Stimulated activated CD8-positive, alpha-beta memory T cell treated with anti-CD3 and anti-CD28 coated beads, Interleukin-4, amount 100 ng/mL, for 4 hours (primary cell): Measurements from ENCODE around the gene ATP2C1.
"Not testable (repeated sequence)": the region's sequence is repeated elsewhere in the genome, so short reads cannot be mapped to it uniquely, and the experiment has no call there.

ENCODE experiments used
- DNase-seq, 2 donors: peaks; one replicate each; pipeline ENCODE4 v3.0.0-alpha.2; 2020; ENCODE audit warnings: low read depth in 2 of 2, low spot score in 1 of 2

ATP2C1 gene

DNA sequence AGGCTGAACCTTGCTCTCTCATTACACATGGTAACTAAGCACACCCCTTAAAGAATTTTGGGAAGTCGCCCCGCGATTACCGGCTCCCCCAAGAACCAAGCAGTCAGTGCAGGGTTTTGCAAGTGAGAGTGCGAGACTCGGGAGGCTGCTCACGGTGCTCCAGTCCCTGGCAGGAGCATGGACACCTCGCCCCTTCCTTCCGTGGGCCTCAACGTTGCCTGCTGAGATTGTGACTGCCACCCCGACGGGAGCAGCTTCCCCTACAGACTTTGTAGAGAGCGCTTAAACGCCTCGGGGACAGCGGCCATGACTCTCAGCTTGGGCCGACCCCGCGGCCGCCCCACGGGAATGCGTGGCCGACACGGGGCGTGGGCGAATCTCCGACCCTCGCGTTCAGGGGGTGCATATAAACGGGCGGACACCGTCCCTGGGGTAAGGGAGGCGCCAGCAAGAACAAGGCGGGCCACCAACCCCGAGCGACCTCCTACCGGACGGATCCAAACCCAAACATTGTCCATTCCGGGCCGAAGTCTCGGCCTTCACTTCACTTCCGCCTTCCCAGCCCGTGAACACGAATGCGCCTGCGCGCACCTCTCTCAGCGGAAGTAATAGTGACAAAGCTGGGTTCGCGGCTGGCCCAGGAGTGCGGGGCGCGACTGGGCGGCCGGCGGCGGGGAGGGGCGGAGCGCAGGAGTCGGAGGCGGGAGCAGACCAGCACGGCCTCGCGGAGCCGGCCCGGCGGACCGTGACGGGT lies at the start of gene ATP2C1:
Gene ATP2C1, plus strand, starts transcription at position 709 of the 754 bp plus-strand sequence. CDS start 686 bp downstream, outside the sequence.
- peak; percentile 79 to 80 for DNase-seq

- DNase-seq: no peak
Measured at GRCh38 chr3:130844462-130844861, 49.4 kb upstream of the ATP2C1 start.

DNA sequence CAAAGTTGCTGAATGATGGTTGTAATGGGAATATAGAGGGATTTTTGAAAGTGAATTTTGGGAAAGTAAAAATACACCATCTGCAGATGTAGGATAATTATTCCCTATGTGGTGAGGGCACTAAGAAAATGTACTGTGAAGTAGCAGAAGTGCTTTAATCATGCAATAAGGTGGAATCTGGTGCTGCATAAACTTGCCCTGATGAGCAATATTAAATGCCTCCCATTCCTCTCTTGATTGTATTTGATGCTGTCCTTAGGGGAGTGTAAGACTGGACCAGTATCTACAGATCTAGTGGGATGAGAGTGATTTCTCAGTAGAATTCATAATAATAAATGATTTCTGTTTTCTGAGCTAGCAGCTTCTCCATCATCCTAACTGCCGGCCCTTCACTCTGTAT lies 47.7 kb upstream of the ATP2C1 start:
- DNase-seq: no peak

DNA sequence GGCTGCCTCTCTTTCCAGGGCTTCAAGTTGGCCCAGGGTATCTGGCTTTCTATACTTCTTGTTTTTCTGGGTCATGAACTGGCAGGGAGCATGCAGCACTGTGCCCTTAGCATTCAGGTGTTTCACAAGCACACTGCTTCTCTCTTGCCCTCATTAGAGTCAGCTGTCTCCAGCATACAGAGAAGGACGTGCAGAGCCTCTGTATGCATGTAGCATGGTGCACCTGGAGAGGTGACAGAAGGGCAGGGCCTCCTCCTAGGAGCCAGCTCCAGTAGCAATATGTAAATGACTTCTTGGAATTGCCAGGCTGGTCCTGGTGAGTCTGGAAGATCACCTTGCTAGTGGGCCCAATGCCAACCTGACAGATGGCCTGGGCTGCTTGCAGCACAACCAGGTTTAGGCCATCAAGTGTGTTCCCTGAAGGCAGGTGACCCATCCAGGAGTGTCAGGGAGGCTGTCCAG lies 44.8 kb upstream of the ATP2C1 start:
- DNase-seq: no peak

- peak; percentile 1 to 8 for DNase-seq
Measured at GRCh38 chr3:130850044-130850797, 43.7 kb upstream of the ATP2C1 start.

GRCh38 chr3:130850843-130851242 lies 43.0 kb upstream of the ATP2C1 start:
- no peak for DNase-seq

DNA sequence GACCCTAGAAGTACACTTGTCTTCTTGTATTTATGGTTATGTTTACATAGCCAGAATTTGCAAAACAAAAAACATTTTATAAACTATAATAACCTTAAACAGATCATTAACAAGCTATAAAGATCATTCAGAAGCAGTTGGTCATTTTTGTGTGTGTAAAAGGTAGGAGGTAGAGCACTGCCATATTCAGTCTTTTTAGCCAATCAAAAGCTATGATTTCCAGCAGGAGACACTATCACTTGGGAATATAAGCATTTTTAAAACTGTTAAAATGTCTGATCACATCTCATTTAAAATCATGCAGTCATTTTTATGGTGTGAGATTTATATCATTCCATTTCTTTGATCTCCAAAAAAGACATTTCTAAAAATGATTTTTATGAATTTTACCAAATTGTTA lies 42.6 kb upstream of the ATP2C1 start:
- DNase-seq: no peak

- DNase-seq: no peak
Measured at GRCh38 chr3:130853581-130853980, 40.3 kb upstream of the ATP2C1 start.

GRCh38 chr3:130854208-130854864 lies 39.5 kb upstream of the ATP2C1 start:
- no peak for DNase-seq

GRCh38 chr3:130857336-130858026 lies 36.4 kb upstream of the ATP2C1 start:
- no peak for DNase-seq

DNA sequence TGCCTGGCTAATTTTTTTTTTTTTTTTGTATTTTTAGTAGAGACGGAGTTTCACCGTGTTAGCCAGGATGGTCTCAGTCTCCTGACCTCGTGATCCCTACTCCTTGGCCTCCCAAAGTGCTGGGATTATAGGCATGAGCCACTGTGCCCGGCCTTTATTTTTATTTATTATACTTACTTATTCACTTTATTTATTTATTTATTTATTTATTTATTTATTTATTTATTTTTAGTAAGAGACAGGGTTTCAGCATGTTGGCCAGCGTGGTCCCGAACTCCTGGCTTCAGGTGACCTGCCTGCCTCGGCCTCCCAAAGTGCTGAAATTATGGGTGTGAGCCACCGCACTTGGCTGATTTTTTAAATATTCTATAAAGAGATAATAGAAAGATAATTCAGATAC lies 31.8 kb upstream of the ATP2C1 start:
- DNase-seq: not testable (repeated sequence)

DNA sequence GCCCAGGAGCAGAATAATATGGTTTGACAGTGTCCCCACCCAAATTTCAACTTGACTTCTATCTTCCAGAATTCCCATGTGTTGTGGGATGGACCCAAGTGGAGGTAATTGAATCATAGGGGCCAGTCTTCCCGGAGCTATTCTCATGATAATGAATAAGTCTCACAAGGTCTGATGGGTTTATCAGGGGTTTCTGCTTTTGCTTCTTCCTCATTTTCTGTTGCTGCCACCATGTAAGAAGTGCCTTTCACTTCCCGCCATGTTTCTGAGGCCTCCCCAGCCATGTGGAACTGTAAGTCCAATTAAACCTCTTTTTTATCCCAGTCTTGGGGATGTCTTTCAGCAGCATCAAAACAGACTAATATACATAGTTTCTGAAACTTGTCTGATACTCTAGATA lies 28.4 kb upstream of the ATP2C1 start:
- DNase-seq: no peak

DNA sequence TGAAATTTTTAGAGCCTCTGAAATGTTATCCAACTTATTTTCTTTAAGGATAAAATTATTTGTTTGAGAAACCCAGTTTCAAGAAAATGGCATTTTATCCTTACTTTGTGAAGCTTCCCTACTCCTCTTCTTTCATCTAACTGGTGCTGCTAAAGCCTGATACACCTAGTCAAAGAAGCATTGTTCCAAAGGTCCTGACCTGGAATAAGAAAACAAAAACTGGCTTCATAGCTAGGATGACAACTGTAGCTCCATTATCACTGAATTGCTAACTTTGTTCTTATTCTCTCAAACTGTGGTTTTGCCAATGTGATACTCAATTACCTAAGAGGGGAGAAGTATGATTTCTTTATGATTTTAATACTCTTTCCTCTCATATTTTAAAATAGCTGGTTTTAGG lies 27.6 kb upstream of the ATP2C1 start:
- no peak for DNase-seq

- no peak for DNase-seq
Measured at GRCh38 chr3:130870423-130870822, 23.5 kb upstream of the ATP2C1 start.

- DNase-seq: no peak
Measured at GRCh38 chr3:130876594-130876993, 17.3 kb upstream of the ATP2C1 start.

DNA sequence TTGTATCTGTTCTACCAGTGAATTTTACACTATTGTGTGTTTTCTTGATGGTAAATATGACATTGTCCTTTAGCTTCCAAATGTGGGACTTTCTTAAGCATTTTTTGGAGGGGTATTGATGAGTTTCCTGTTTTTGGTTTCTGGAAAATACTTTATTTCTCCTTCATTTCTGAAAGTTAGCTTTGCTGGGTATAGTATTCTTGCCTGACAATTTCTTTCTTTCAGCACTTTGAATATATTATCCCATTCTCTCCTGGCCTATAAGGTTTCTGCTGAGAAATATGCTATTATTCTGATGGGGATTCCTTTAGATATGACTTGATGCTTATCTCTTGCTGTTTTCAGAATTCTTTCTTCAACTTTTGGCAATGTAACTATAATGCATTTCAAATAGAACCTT lies 15.4 kb upstream of the ATP2C1 start:
- DNase-seq: no peak

- DNase-seq: no peak
Measured at GRCh38 chr3:130889416-130889946, 4.4 kb upstream of the ATP2C1 start.

- DNase-seq: peak in 1 of 2 donors; percentile 41
Measured at GRCh38 chr3:130892759-130893375, 1.0 kb upstream of the ATP2C1 start.

DNA sequence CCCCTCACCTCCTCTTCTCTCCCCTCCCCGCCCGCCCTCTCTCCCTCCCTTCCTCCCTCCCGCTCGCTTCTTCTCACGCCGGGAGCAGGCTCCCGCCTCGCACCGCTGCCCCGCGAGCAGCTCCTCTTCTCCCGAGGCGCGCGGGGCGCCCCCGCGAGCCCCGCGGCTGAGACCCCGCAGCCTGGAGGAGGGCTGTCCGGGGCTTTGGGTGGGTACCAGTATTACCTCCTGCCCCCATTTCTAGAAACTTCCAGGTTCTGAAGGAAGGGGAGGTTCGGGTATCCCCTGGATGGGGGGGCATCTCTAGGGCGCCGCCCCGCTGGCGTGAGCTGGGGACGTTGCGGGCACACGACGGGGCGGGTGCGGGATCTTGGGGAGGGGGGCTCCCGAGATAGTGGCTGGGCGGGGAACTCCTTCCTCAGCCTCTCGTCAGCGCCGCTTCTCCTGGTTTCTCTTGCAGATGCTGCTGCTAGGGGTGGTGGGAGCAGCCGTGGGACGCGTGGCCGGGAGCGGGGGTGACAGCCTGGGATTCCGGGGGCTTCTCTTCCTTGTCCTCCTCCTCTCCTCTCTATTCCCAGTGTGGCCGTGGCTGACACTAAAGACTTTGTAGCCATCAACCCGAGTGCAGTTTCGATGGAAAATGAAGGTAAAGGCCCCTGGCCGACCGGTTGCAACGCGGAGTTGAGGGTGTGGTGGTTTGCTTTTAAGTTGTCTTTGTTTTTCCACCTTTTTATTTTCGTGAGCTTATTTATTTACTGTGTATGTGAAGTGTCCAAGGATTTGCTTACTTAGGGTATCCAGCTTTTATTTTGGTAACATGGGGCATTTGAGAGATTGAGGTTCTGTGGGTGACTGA lies 474 bp downstream of the ATP2C1 start:
- no peak for DNase-seq

DNA sequence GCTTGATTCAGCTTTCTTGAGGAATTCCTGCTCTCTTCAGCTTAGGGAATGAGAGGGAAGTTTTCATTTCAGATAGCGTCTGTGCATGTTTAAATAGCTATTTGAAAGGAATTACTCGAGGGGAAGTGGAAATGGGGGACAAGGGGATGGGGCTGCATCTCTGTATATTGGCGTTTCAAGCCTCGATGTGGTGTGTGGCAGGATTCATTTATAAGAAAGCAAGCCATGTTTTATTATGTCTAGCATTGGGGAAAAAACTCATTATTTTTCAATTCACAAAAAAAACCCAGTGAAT lies 1.0 kb downstream of the ATP2C1 start:
- no peak for DNase-seq
